ENCODE results near the gene MAGEB16.

Gene MAGEB16

GRCh38 chrX:35842674-35843073 is 44.5 kb downstream of the MAGEB16 start:
- Histone ChIP-seq H3K9me3 (peaks cover 15% of the 10 kb centered on the region), H3K4me3 (no peak overlapping the region), H3K4me2 (peak overlapping the region; percentile 27), H3K27ac (peak overlapping the region; percentile 45; the same call in 1 of the 2 replicates), H3K9ac (no peak overlapping the region), H3K27me3 (peaks cover 78% of the 10 kb centered on the region), H4K20me1 (no peaks in the 10 kb centered on the region), H3K36me3 (no peaks in the 10 kb centered on the region), H3K4me1 (peaks cover 12% of the 10 kb centered on the region; the same call in 1 of the 2 replicates)
- no peak for TF ChIP-seq Cebpa-rat (IDR thresholded peaks at IDR 0.05)

- peaks cover 7% of the 10 kb centered on the region; the same call in 1 of the 2 replicates for H4K20me1 ChIP-seq
- no peak overlapping the region for H3K4me3 ChIP-seq
- 0 out of 2 replicates have a peak, but pooled peaks cover 5% of the 10 kb centered on the region for H3K4me1 ChIP-seq
- H3K9me3 ChIP-seq: peaks cover 6% of the 10 kb centered on the region; the same call in 1 of the 2 replicates
- H3K4me2 ChIP-seq: no peak overlapping the region
- no peaks in the 10 kb centered on the region for H3K36me3 ChIP-seq
- H3K27me3 ChIP-seq: peaks cover 82% of the 10 kb centered on the region
- H3K9ac ChIP-seq: no peak overlapping the region
- H3K27ac ChIP-seq: no peak overlapping the region
- TF ChIP-seq Cebpa-rat (IDR thresholded peaks at IDR 0.05): no peak
Measured at GRCh38 chrX:35847736-35848135, 49.6 kb downstream of the MAGEB16 start.
